ENCODE results near the gene JAZF1.

JAZF1 gene

GRCh38 chr7:27921081-27921836 lies 259.3 kb downstream of the JAZF1 start:
- DNase-seq (ENCODE audit: low read depth in 1 of 2, low spot score in 1 of 2) = no peak

- no peak for DNase-seq (ENCODE audit: low read depth in 1 of 2, low spot score in 1 of 2)
Observed at GRCh38 chr7:27920281-27920946, 260.2 kb downstream of the JAZF1 start.

GRCh38 chr7:27918503-27918902 lies 262.1 kb downstream of the JAZF1 start:
- no peak for DNase-seq (ENCODE audit: low read depth in 1 of 2, low spot score in 1 of 2)

GRCh38 chr7:27917774-27918314 lies 262.8 kb downstream of the JAZF1 start:
- DNase-seq (ENCODE audit: low read depth in 1 of 2, low spot score in 1 of 2) = no peak

- no peak for DNase-seq (ENCODE audit: low read depth in 1 of 2, low spot score in 1 of 2)
Observed at GRCh38 chr7:27917119-27917518, 263.5 kb downstream of the JAZF1 start.

- DNase-seq (ENCODE audit: low read depth in 1 of 2, low spot score in 1 of 2) = no peak
Observed at GRCh38 chr7:27916372-27916771, 264.2 kb downstream of the JAZF1 start.

GRCh38 chr7:27914409-27914808 lies 266.2 kb downstream of the JAZF1 start:
- DNase-seq (ENCODE audit: low read depth in 1 of 2, low spot score in 1 of 2) = no peak

- no peak for DNase-seq (ENCODE audit: low read depth in 1 of 2, low spot score in 1 of 2)
Observed at GRCh38 chr7:27912751-27913150, 267.8 kb downstream of the JAZF1 start.

GRCh38 chr7:27911920-27912319 lies 268.7 kb downstream of the JAZF1 start:
- no peak for DNase-seq (ENCODE audit: low read depth in 1 of 2, low spot score in 1 of 2)

GRCh38 chr7:27910326-27910725 lies 270.3 kb downstream of the JAZF1 start:
- no peak for DNase-seq (ENCODE audit: low read depth in 1 of 2, low spot score in 1 of 2)

GRCh38 chr7:27908534-27909165 lies 271.9 kb downstream of the JAZF1 start:
- no peak for DNase-seq (ENCODE audit: low read depth in 1 of 2, low spot score in 1 of 2)

- DNase-seq (ENCODE audit: low read depth in 1 of 2, low spot score in 1 of 2) = no peak
Observed at GRCh38 chr7:27906385-27907091, 274.1 kb downstream of the JAZF1 start.

GRCh38 chr7:27905951-27906350 lies 274.6 kb downstream of the JAZF1 start:
- no peak for DNase-seq (ENCODE audit: low read depth in 1 of 2, low spot score in 1 of 2)

- no peak for DNase-seq (ENCODE audit: low read depth in 1 of 2, low spot score in 1 of 2)
Observed at GRCh38 chr7:27901028-27901760, 279.4 kb downstream of the JAZF1 start.

- DNase-seq (ENCODE audit: low read depth in 1 of 2, low spot score in 1 of 2) = no peak
Observed at GRCh38 chr7:27900006-27900405, 280.6 kb downstream of the JAZF1 start.

GRCh38 chr7:27899601-27900000 lies 281.0 kb downstream of the JAZF1 start:
- no peak for DNase-seq (ENCODE audit: low read depth in 1 of 2, low spot score in 1 of 2)

GRCh38 chr7:27897441-27897847 lies 283.2 kb downstream of the JAZF1 start:
- no peak for DNase-seq (ENCODE audit: low read depth in 1 of 2, low spot score in 1 of 2)

GRCh38 chr7:27897001-27897400 lies 283.6 kb downstream of the JAZF1 start:
- DNase-seq (ENCODE audit: low read depth in 1 of 2, low spot score in 1 of 2) = no peak

GRCh38 chr7:27895551-27895950 lies 285.0 kb downstream of the JAZF1 start:
- DNase-seq (ENCODE audit: low read depth in 1 of 2, low spot score in 1 of 2) = no peak

GRCh38 chr7:27890205-27890849 lies 290.3 kb downstream of the JAZF1 start:
- DNase-seq (ENCODE audit: low read depth in 1 of 2, low spot score in 1 of 2) = no peak
